ENCODE measurements around the gene IFIT1B.
A peak's percentile ranks its signal among the peaks of the same experiment; 100 is the strongest.
"Not testable (repeated sequence)": the region's sequence is repeated elsewhere in the genome, so short reads cannot be mapped to it uniquely, and the experiment has no call there.

The IFIT1B gene

GRCh38 chr10:89384474-89385340, 6.9 kb downstream of the IFIT1B start:
- no peak for DNase-seq

DNA sequence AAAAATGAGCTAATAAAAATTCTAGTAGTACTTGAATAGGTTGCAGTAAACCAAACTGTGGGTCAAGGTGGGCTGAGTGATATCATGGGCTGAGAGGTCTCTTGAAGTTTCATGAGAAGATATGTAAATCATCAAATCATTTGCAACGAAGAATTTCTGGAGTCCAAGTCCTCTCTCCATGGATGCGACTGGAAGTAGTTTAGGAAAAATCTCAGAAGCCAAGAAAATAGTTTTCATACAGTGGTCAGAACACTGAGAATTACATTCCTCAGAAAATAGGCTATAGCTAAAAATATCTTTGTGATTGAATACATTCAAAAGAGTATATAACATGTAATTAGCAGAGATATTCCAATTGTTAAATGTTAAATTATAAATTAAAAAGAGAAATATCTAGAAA, 10.9 kb downstream of the IFIT1B start:
- DNase-seq = no peak

DNA sequence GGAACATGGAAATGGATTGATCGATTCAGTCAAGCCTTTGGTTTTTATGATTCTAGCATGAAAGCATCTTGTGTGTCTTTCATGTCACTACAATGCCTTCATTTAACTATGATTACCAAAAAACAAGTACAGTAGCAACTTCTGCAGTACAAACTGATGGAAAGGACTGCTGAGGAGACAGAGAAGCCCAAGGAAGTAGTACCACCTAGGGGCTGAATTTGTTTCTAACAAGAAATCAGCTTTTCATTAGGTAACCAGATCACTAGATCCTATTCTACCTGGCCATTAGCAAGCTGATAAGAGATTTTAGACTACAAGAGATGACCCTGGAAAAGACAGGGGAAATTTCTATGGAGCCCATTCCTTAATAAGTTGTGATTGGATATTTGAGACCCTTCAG, 11.4 kb downstream of the IFIT1B start:
- DNase-seq = no peak

DNA sequence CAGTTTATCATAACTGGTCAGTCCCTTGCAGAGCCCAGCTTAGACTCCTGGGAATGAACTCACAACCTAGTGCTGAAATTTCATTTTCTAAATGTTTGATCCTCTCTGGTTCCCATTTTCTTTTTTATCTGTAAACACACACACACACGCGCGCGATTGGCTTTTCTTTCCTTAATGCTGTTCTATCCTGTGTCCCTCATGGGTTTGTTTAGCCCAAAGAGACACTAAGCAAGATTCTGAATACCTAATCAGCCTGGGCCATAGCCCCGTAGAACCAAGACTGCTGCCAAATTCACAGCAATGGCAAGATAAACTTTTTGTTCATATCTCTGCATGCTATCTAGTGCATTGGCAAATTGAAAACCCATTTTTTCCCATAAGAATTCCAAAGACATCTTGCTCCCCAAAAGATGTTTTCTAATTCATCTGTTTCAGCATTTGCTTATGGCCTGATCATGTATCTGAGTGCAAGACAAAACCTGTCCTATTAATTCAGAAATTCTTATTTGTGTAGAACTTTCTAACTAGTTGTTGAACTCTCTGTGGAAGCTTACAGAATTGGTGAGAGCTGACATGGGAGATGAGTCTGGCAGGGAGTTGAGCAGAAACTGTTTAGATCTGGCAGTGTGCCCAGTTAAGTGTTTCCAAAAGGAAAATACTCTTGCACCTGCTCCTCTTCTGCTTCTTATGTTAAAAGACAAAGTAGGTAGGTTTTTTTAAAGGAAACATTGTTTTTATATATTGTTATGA, 12.8 kb downstream of the IFIT1B start:
- no peak for DNase-seq

DNA sequence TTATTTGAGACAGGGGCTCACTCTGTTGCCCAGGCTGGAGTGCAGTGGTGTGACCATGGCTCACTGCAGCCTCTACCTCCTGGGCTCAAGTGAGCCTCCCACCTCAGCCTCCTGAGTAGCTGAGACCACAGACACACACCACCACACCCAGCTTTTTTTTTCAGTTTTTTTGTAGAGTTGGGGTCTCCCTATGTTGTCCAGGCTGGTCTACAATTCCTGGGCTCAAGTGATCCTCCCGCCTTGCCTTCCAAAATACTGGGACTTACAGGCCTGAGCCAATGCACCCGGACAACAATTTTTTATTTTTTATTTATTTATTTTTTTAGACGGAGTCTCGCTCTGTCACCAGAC, 13.3 kb downstream of the IFIT1B start:
- DNase-seq = not testable (repeated sequence)

- no peak for DNase-seq
These were observed 14.3 kb downstream of the IFIT1B start, which contains the start of gene IFIT1 for GRCh38 chr10:89391907-89392756. Gene IFIT1 (plus strand): TSS chr10:89392623. CDS start chr10:89392713, 90 bp downstream.

DNA sequence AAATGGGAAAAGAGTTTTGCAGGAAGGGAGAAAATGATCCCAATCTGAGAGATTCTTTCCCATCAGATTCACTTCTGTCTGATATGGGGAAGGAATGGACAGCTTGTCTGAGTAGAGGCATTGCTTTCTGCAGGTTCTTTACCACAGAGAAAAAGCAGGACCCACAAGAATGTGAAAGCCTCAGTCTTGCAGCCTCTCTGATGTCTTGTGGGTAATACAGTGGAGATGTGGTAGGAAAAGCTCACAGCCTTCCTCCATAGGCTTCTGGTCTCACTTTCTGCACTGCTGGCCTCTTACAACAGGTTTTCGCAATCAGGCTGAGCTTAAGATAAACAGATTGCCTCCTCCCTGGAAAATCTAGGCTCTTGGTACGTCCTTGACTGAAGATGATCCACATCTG, 15.1 kb downstream of the IFIT1B start:
- no peak for DNase-seq

- no peak for DNase-seq
These were observed 16.0 kb downstream of the IFIT1B start for GRCh38 chr10:89393898-89394297.

GRCh38 chr10:89395141-89395540, 17.3 kb downstream of the IFIT1B start:
- no peak for DNase-seq

GRCh38 chr10:89398003-89398749, 20.3 kb downstream of the IFIT1B start:
- DNase-seq = no peak

DNA sequence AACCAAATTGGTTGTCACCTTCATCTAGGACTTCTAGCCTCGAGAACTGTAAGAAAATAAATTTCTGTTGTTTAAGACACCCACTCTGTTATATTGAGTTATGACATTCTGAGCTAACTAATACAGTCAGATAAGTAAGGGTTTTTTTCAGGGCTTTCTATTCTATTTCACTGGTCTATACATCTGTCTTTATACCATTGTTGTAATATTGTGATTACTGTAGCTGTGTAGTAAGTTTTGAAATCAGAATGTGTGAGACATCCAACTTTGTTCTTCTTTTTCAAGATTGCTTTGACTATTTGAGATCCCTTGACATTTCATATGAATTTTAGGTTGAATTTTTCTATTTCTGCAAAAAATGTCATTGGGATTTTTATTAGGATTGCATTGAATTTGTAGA, 22.1 kb downstream of the IFIT1B start:
- no peak for DNase-seq

DNA sequence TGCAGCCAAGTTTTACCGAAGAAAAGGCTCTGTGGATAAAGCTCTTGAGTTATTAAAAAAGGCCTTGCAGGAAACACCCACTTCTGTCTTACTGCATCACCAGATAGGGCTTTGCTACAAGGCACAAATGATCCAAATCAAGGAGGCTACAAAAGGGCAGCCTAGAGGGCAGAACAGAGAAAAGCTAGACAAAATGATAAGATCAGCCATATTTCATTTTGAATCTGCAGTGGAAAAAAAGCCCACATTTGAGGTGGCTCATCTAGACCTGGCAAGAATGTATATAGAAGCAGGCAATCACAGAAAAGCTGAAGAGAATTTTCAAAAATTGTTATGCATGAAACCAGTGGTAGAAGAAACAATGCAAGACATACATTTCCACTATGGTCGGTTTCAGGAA, 25.2 kb downstream of the IFIT1B start:
- DNase-seq = no peak

DNA sequence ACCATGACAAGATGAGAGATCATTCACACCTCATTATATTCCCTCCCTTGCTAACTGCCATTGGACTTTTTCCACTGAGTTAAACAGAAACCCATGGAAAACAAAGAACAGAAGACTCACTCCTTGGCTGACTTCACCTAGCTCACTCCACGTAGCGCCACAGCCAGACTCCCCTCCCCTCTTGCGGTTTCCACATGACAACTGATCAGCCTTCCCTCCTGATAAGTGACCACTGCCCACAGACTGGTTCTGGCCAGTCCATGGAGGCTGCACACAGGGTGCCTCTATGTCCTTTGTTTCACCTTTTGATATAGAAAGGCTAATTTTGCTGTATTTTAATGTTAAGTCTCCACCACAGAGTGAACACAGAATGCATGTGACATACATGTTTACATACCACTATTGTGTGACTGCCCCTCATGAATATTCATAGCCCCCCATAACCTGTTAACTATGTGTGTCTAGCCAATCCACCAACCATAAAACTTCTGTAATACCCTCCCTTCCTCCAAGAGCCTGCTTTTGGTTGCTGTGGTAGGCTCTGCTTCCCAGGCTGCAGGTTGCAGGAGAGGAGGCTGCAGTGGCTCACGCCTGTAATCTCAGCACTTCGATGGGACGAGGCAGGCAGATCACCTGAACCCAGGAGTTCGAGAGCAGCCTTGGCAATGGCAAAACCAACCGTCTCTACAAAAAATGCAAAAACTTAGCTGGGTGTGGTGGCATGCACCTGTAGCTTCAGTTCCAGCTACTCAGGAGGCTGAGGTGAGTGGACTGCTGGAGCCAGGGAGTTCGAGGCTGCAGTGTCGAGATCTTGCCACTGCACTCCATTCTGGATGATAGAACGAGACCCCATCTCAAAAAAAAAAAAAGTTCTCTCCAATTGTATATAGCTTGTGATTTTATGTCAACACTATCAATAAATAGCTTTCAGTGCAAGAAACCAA, 26.5 kb downstream of the IFIT1B start:
- no peak for DNase-seq

- not testable (repeated sequence) for DNase-seq
These were observed 28.3 kb downstream of the IFIT1B start for GRCh38 chr10:89406178-89406577.

DNA sequence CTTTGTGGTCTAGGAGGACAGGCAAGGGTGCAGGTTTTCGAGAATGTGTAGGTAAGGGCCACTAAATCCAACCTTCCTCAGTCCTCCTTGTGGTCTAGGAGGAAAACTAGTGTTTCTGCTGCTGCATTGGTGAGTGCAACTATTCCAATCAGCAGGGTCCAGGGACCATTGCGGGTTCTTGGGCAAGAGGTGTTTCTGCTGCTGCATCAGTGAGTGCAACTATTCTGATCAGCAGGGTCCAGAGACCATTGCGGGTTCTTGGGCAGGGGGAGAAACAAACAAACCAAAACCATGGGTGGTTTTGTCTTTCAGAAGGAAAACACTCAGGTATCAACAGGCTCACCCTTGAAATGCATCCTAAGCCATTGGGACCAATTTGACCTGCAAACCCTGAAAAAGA, 29.9 kb downstream of the IFIT1B start:
- not testable (repeated sequence) for DNase-seq

DNA sequence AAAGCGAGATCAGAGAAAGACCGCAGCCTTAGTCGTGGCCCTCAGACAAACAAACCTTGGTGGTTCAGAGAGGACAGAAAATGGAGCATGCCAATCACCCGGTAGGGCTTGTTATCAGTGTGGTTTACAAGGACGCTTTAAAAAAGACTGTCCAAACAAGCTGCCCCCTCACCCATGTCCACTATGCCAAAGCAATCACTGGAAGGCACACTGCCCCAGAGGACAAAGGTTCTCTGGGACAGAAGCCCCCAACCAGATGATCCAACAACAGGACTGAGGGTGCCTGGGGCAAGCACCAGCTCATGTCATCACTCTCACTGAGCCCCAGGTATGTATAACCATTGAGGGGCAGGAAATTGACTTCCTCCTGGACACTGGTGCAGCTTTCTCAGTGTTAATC, 31.4 kb downstream of the IFIT1B start:
- DNase-seq = not testable (repeated sequence)

GRCh38 chr10:89410551-89410950, 32.7 kb downstream of the IFIT1B start:
- not testable (repeated sequence) for DNase-seq

DNA sequence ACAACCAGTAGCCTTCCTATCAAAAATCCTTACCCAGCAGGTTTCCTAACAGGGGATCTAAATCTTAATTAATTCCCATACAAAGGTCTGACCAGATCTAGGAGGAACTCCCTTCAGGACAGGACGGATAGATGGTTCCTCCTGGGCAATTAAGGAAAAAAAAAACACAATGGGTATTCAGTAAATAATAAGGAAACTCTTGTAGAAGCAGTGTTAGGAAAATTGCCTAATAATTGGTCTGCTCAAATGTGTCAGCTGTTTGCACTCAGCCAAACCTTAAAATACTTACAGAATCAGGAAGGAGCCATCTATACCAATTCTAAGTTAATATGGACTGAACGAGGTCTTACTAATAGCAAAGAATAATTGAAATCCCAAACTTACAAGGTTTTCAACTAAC, 33.3 kb downstream of the IFIT1B start:
- DNase-seq = not testable (repeated sequence)

GRCh38 chr10:89412276-89412675, 34.4 kb downstream of the IFIT1B start:
- peak; percentile 34 for DNase-seq

- no peak for DNase-seq
These were observed 35.6 kb downstream of the IFIT1B start for GRCh38 chr10:89413398-89413912.

All from activated T-cell treated with anti-CD3 and anti-CD28 coated beads, Interleukin-2, amount 50 U/mL, for 1 hour (primary cell).